NCI-H774 (cell line): ENCODE results near the gene IGSF8.
A peak's percentile ranks its signal among the peaks of the same experiment; 100 is the strongest.

Experiments
- DNase-seq: peaks from one replicate; lab custom pipeline; 2025; lab: John Stamatoyannopoulos, UW

IGSF8 gene

DNA sequence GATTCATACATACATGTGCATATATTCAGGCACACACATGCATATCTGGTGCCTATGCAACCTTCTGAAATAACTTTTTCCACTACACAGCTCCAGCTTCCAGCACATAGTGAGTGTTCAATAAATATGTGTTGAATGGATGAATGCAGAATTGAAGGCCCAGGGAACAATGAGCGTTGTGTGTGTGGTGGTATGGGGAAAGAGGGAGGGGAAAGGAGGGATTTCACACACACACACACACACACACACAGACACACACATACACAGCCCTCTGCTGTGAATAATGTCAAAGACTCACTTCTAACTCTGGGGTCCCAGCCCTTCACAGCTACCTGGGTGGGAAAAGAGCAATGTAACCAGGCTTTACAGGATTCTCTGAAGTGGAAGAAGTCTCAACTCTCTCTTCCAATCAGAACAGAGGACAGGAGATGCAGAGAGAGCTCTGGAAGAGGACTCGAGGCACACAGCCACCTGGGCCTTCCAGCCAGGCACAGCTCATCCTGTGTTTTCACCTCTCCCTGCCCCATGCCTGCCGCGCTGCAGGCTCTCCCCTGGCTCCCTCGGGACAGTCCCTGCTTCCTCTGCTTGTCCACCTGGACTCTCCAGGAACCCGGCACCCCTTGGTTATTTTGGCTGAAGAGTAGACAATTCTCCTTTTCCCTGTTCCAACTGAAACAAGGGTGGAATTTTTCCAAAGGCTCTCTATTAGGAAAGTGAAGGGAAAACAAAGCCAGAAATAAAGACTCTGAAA lies 5.4 kb upstream of the IGSF8 start:
- no peak for DNase-seq

DNA sequence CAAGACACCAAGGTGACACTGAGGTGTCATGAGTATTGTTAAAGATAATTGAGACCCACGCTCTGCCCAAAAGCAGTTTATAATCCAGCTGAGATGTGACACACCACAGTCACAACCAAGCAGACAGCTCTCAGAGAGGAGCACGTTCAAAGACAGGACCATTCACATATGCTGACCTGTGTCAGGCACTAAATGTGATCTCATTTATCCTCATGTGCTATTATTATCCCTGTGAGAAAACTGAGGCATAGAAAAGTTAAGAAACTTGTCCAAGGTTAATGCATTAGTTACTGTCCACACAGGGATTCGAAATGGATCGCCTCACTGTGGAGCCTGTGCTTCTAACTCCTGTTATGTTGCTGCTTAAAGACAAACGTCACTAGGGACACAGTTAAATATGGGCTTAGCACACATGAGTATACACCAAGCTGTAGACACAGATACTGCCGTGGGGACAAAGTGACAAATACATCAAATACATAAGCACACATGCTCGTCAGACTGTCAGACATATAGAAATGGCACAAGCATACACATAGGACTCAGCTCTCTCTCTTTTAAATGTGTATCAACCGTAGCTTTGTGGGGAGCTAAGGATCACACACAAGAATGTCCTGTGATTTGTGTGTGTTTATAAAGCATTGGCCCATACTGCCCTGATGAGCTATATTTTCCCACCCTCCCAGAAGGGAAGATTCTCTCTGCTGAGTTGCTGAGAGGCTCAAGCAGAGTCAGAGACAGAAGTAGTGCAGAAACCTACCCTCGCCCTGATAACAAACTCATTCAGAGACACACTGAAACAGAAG lies 3.5 kb upstream of the IGSF8 start:
- no peak for DNase-seq

DNA sequence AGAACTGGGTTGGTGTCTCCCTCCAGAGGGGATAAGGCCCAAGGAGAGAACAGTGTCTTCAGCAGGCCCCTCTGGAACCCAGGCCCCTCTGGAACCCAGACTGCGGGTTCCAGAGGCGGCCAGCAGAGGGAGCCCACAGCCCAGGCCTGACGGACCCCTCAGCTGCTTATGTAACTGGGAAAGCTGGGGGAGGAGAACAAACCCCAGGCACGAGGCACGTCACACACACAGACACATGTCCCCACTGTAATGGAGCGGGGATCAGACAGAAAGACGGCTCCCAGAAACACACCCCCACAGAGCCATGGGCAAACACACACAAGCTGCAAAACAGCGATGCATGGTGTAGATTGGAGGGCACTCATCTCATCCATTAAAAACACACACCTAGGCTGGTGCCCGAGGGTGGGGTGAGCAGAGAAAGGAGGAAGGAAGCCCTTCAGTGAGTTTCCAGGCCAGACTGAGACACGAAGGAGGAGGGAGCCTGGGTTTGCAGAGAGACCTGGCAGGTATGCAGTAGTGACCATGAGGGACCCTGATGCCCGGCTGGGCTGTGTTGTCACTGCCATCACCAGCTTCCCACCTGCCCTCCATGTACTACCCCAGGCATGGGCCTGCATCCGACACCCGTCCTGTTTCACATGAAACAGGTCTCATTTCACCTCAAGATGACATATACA lies 2.8 kb upstream of the IGSF8 start:
- DNase-seq = peak; percentile 69

DNA sequence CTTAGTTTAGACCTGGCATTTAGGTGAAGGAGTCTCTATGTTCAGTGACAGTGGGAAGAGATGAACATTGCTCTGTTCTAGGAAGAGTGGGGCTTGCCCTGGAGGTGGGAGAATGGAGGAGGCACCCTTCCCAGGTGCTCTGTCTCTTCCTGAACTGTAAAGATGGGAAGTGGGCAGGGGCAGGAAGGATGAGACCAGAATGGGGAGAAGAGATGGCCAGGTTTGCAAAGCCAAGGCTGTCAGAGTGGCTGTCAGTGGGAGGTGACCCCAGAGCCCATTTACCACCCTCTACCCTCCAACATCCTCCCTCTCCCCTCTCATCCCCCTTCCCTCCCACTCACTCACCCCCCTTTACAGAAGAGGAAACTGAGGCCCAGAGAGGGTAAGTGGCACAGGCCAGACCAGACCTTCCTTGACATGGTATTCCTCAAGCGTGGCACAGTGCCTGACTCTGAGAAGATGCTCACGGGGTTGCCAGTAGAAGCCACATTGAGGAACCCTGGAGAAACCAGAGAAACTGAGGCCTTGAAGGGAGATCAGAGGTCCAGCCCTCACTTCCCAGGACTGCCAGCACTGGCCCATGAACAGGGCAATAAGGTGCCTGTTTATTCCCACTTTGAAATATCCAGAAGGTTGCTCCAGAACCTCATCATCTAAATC lies 1.4 kb upstream of the IGSF8 start:
- no peak for DNase-seq

DNA sequence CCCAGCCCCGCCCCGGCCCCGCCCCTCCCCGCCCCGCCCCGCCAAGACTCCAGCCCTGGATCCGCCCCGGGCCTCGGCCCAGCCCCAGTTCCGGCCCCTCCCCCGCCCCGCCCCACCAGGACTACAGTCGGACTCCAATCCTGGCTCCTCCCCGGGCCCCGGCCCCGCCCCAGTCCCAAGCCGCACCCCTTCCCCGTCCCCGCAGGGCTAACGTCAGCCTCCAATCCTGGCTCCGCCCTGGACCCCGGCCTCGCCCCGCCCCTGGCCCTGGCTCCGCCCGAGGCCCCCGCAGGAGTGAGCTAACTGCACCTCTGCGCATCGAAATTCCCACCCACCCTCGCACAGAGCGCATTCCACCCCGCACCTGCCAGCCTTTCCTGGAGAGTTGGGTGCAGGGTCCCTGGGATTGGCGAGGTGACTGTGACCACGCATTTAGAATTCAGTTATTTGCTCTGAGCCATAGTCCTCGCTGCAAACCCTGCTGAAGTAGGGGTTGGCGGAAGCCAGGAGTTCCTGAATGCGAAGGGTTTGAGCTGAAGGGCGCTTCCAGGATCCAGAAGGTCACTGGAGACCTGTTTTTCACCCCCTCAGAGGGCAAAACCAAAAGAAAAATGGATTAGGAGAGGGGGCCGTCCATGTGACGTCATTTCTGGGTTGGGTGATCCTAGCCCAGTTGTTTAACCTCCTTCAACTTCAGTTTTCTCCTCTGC lies 588 bp upstream of the IGSF8 start:
- peak; percentile 94 for DNase-seq

DNA sequence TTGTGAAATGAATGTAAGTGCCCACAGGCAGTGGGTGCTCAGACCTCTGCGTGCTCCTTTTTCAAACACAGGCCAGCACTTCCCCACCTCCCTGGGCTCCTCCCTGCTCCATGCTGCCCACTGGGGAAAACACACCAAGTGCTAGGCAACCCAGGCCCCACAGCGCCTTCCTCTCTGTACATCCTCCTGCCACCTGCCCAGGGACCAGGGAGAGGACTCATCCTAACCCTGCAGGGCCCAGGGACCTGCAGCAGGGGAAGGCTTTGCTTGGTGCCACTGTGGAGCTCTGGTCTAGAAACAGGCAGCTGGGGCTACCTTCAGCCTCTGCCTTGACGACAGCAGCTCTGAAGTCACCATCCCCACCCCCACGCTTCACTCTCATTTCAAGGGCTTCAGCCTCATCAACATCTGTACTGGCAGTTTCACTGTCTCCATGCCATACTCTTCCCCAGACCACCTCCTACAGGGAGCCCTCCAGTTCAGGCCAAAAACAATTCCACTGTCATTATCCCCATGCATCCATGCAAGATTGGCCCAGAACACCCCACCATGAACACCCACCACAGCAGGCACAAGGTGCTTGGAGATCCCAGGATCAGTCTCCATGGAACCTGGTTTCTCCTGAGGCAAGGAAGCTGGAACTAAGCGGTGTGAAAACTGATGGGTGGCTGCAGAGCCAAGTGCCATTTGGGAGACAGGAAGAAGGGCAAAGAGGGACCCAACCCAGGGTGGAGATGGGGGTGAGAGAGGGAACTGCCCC lies 1.1 kb downstream of the IGSF8 start:
- DNase-seq = no peak

DNA sequence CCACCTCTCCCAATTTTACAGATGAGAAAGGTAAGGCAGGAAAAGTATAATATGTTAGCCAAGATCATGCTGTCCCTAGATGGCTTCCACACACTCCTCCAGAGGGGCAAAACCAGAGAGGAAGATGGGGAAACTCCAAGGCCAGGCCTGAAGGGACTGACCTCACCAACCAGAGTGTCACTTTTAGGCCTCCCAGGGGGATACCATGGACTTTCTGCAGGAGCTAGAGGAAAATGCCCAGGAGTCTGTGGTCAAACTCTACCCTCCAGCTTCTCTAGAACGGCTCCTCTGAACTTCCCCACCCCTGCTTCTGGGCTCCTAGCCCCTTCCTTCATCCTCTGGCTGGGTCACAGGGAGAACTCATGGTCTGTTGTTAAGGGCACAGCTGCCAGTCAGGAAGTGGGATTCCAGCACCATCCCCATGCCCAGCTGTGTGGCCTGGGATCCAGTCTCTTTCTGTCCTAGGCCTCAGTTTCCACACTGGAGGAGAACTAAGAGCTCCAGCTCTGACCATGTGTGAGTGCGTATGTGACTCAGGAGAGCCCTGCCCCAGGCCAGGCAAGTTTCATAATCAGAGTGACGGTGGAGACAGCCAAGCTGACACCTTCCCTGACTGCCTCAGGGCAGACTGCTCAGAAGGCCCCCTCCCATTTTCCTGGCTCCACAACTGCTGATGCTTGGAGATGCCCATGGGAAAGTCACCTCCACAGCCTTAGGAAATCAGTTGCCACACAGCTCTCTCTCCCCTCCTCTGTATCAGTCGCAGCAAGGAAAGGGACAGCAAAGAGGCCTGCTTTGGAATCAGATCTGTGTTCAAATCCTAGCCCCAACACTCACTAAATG lies 1.9 kb downstream of the IGSF8 start:
- DNase-seq = no peak

DNA sequence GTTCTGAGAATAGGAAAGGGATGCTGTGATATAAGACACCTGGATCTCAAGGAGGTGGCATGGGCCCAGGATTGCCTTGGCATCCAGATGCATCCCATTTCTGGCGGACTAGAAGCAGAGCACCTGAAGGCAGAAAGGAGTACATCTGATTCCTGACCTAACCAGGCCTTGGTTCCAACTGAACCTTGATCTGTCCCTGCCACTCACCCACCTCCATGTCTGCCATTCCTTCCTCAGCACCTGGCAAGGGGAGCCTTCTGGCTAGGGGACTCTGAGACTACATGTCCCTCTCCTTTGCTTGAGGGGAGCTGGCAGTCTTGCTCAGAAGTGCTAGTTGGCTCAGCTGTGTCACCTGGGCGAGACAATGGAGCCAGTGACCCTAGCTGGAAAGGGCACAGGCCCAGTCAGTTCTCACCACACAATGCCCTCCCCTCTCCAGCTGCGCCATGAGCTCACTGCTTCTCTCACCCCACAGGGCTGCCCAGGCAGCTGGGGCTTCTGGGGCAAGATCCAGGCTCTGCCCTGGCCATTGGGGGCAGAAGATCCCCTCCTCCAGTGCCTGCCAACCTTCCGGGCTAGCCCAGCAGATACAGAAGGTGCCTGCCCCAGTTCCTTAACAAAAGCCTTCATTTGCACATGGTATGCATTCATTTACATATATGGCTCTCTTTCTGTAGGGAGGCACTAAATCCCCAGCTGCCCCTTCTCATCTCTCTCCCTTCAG lies 2.9 kb downstream of the IGSF8 start:
- DNase-seq = no peak

DNA sequence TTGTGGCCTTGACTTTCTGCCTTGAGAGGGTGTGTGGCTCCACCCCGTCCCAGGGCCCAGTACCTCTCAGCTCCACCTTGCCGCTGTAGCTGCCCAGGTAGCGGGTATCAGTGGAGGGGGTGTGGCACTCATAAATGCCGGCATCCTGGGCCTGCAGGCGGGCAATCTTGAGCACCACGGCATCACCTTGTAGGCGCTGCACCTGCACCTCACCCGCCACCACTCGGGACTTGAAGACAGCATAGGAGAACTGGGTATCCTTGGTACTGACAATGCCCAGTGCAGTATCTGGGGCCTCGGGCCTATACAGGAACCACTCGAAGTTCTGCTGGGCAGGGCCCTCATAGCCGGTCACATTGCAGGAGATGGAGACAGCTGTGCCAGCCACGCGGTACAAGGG lies 3.6 kb downstream of the IGSF8 start:
- DNase-seq = no peak

DNA sequence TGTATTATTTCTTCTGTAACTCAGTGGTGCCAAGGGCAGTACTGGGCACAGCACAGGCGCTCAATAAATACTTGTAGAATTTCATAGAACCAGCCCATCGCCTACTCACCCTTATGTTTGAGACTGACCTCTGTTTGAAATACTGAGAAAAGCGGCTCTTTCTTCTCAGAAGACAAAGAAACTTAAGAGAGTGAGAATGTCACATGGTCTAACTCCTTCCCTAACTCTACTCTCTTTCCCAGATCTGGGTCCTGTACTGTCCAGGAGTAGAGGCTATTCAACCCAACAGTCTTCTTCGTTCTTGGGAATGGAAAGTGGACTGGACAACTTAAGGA lies 4.2 kb downstream of the IGSF8 start:
- DNase-seq = no peak

DNA sequence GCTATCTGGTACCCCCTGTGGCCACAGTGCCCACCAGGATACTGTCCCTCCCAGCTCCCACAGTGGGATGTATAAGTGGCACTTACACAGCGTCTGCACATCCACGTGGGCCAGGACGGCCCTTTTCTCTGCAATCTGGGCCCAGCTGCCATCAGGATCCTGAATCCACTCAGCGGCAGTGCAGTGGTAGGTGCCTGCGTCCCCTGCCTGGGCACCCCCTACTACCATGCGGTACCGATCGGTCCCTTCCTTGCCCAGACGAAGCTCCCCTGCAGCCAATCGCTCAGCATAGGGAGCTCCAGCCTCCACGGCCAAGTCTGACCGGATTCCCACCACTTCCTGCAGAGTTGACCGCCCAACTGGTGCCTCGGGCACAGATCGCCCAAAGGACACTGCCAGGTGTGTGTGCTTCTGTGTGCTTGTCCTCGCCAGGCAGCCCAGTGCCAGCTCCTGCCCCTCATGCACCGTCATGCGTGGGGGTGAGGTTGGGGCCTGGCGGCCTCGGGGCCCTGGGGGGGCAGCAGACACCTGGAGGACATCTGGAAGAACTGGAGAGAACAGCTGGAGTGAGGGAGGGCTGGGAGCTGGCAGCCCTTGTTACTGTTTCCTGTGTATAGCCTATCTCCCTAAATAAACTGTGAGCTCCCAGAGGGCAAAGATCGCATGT lies 4.7 kb downstream of the IGSF8 start:
- DNase-seq = no peak

DNA sequence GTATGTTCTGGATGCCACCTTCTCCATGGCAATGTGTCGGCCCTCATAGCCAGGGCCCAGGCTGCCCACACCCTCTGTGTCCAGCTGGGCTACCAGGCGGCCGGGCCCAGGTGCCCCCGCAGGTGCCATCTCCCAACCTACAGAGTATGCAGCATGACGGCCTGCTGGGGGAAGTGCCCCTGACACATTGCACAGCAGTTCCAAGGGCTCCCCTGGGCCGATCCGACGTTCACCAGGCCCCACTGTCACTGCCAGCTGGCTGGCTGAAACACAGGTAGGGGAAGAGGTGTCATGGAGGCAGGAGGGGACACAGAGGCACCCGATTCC lies 5.4 kb downstream of the IGSF8 start:
- no peak for DNase-seq

DNA sequence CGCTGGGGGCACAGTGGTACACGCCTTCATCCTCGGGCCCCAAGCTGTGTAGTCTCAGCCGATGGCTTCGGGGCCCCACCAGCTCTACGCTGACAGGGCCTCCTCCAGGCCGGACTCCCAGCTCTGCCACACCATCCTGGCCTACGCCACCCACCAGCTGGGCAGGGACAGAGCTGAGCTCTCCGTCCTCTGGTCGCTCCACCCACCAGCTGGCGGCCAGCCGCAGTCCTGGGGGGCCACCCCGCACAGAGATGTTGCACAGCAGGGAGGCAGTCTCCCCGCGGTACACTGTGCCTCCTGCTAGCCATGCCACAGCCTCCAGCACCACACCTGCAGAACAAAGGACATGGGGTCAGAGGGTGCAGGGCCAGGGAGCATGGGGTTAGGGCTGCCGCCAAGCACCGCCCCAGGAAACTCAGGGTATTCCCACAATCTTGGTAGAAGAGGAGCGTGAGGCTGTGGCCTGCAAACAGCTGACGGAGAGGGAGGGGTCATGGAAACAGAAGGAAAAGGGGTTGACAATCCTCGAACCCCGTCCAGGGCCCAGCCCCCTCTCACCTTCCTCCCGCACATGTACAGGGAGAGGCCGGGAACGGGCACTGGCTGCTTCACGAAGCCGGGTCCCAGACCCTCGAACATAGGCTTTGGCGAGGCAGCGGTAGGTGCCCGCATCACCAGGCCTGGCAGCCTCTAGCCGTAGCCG lies 5.9 kb downstream of the IGSF8 start:
- no peak for DNase-seq

DNA sequence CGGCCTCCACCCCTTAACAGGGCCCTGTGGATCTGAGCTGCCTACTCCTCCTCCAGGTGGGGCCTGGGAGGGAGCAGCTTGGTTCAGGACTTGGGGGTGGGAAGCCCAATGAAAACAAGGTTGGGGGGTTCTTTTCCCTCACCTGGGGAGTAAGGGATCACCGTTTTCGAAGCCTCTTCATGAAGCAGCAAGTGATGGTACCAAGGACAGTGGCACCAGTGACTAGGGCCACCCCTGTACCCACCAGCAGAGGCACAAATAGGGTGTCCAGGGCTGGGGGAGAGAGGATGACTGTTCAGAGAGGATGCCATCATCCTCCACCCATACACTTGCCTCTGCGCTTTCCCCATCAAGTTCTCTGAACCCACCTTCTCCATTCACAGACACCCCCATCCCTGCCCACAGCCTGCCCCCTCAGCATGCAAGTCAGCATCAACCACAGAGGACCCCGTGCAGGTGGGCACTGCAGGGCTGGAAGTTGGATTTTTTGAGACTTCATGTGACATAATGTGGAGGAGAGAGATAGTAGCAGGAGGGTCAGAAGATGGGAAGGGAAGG lies 6.7 kb downstream of the IGSF8 start:
- DNase-seq = no peak

DNA sequence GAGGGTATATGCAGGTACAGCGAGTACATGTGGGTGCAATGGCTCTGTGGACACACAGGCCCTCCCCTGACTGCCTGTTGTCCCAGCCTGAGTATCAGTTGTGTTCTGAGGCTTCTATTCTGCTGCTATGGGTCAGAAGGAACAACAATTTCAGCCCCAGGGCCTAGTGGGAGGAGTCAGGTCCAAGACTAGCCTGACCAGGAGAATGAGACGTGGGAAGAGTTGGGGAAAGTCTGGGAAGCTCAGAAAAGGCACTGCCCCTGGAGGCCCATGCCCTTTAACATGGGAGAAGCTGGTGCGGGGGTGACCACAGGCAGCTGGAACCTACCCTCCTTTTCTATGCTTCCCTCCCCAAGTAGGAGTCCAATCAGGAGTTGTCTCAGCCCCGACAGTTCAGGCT lies 7.7 kb downstream of the IGSF8 start:
- no peak for DNase-seq

DNA sequence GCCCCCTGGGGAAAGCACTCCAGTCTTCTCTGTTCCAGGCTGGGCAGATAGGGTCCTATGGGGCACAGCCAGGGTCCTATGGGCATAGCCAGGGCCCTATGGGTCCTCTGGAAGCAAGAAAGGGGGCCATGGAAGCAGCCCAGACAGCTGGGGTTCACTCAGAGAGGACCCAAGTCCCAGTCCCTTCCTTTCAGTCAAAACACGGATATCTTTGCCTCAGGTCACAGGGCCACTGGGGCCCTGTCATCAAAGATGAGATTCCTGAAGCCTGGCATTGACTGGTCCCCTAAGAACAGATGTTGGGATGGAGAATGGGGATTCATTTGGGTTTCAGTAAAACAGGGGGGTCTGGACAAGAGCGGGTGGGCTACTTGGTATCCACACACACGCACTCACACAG lies 8.5 kb downstream of the IGSF8 start:
- DNase-seq = no peak

DNA sequence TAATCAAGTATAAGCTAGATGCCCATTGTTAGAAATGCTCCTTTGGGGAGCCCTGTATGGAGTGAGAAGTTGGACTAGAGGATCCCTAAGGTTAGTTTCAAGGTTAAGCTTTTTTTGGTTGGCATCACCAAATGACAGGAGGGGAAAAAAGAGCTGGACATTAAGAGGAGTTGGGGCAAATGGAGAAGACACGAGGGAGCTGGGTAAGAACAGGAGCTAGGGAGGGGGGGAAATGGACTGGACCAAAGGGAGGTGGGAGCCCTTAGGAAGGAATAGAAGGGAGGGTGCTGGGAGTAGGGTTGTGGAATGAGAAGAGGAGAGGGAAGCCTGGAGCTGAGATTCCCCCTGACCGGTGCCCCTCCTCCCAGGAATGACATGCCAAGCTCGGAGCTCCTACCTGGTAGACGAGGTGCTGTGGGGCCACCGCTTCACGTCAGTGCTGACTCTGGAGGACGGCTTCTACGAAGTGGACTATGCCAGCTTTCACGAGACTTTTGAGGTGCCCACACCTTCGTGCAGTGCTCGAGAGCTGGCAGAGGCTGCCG lies 11.2 kb downstream of the IGSF8 start:
- no peak for DNase-seq

DNA sequence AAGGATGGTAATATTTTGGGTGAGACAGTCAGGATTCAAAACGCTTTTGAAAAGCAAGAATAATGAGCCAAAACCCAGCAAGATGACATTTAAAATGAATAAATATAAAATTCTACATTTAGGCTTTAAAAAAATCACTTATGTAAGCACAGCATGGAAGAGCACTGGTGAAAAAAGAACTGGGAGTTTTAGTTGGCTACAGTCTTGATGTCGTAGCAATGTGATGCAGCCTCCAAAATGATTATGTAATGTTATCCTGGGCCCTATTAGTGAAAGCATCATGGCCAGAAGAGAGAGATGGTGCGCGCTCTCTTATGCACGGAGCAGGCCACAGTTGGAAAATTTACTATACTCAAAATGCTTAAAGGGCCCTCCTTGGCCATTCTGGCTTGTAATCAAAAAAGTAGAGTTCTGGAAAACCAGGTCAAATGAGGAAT lies 11.9 kb downstream of the IGSF8 start:
- no peak for DNase-seq
